Measurements from ENCODE around the gene DNM3. TPM values are rescaled to one million over a fixed set of nuclear protein-coding genes. Genes with fewer than 3 reads are reported as not detected.

The DNM3 gene
- total and polyA plus RNA-seq, 9 of the 15 experiments (the other 6 are each of a cell fraction or from before 2014, with no cell fraction given): 0.08 to 0.36 (median 0.22) TPM; not detected in 1

DNA sequence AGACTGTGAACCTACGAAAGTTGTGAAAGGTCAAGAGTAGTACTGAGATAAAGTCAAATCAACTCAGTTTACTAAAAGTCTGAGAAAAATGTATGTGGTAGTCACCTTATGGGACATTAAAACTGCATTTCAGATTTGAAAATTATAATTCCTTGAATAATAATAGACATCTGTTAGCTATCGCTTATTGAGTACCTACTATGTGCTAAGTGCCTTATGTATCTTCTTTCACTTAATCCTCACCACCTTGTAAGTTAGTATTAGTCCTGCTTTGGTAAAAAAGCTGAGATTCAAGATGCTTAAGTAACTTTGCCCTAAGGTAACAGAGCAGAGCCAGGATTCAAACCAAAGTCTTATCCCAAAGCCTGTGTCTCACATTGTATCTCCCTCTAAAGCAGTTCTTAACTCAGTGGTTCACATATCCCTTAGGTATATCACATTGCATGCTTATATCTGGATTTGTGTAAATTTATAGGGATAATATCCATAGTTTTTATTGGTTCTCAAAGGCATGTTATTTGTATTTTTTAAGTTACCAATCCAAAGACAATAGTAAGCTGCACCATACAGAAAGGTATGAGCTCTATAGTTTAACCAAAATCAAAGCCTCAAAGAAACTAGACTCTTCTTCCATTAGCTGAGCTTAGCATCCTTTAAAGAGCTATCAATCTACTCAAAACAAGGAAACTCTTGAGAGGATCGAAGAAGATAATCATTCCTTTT, 601.7 kb downstream of the DNM3 start (continued):
- no peak for TF ChIP-seq ZNF280B (CRISPR knock-in tag; IDR thresholded peaks at IDR 0.05)
- TF ChIP-seq ZSCAN29 (IDR thresholded peaks at IDR 0.05): no peak
- no peak for TF ChIP-seq NFE2 (IDR thresholded peaks at IDR 0.05; ENCODE audit: low read depth)
- TF ChIP-seq GTF2A2 (tag; IDR thresholded peaks at IDR 0.05): no peak
- TF ChIP-seq ZNF75A (CRISPR knock-in tag; IDR thresholded peaks at IDR 0.05): no peak; the same call in 1 of the 2 replicates
- no peak for TF ChIP-seq TCF15 (CRISPR knock-in tag; IDR thresholded peaks at IDR 0.05)
- no peak for TF ChIP-seq FOXP1 (CRISPR knock-in tag; IDR thresholded peaks at IDR 0.05)
- TF ChIP-seq CHCHD3 (CRISPR knock-in tag; IDR thresholded peaks at IDR 0.05): no peak
- no peak for TF ChIP-seq TEAD2 (tag; IDR thresholded peaks at IDR 0.05)
- TF ChIP-seq ZNF592 (IDR thresholded peaks at IDR 0.05): no peak
- TF ChIP-seq, protein P1, sequence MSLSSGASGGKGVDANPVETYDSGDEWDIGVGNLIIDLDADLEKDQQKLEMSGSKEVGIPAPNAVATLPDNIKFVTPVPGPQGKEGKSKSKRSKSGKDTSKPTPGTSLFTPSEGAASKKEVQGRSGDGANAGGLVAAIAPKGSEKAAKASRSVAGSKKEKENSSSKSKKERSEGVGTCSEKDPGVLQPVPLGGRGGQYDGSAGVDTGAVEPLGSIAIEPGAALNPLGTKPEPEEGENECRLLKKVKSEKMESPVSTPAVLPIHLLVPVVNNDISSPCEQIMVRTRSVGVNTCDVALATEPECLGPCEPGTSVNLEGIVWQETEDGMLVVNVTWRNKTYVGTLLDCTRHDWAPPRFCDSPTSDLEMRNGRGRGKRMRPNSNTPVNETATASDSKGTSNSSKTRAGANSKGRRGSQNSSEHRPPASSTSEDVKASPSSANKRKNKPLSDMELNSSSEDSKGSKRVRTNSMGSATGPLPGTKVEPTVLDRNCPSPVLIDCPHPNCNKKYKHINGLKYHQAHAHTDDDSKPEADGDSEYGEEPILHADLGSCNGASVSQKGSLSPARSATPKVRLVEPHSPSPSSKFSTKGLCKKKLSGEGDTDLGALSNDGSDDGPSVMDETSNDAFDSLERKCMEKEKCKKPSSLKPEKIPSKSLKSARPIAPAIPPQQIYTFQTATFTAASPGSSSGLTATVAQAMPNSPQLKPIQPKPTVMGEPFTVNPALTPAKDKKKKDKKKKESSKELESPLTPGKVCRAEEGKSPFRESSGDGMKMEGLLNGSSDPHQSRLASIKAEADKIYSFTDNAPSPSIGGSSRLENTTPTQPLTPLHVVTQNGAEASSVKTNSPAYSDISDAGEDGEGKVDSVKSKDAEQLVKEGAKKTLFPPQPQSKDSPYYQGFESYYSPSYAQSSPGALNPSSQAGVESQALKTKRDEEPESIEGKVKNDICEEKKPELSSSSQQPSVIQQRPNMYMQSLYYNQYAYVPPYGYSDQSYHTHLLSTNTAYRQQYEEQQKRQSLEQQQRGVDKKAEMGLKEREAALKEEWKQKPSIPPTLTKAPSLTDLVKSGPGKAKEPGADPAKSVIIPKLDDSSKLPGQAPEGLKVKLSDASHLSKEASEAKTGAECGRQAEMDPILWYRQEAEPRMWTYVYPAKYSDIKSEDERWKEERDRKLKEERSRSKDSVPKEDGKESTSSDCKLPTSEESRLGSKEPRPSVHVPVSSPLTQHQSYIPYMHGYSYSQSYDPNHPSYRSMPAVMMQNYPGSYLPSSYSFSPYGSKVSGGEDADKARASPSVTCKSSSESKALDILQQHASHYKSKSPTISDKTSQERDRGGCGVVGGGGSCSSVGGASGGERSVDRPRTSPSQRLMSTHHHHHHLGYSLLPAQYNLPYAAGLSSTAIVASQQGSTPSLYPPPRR (CRISPR knock-in tag; IDR thresholded peaks at IDR 0.05; ENCODE audit: borderline replicate concordance): no peak
- TF ChIP-seq MAZ (CRISPR knock-in tag; conservative IDR thresholded peaks at IDR 0.05 in 1 of 2, IDR thresholded peaks at IDR 0.05 in 1 of 2): no peak
- no peak for TF ChIP-seq E2F4 (CRISPR knock-in tag; IDR thresholded peaks at IDR 0.05; ENCODE audit: low read depth)
- TF ChIP-seq ATF7 (IDR thresholded peaks at IDR 0.05): no peak
- TF ChIP-seq PCBP2 (IDR thresholded peaks at IDR 0.05; ENCODE audit: low read depth, low read length, poor library complexity, severe bottlenecking): no peak
